ENCODE data around the gene DLG4. TPM values are rescaled to one million over a fixed set of nuclear protein-coding genes. Genes with fewer than 3 reads are reported as not detected.

The DLG4 gene
- total and polyA plus RNA-seq, 3 donors from 2014 or later, result 26.3 to 49.8 (median 45.9) TPM

- no peak overlapping the region for H3K4me3 ChIP-seq
- no peaks in the 10 kb centered on the region for H3K4me1 ChIP-seq
Measured at GRCh38 chr17:7192271-7192937, 27.2 kb downstream of the DLG4 start.

GRCh38 chr17:7191571-7192270 lies 27.9 kb downstream of the DLG4 start:
- no peaks in the 10 kb centered on the region for H3K4me1 ChIP-seq
- no peak overlapping the region for H3K27ac ChIP-seq
- no peak overlapping the region for H3K4me3 ChIP-seq
- no peaks in the 10 kb centered on the region for H3K36me3 ChIP-seq (ENCODE audit: low read depth, missing control alignments)
- no peaks in the 10 kb centered on the region for H3K9me3 ChIP-seq
- WGBS, 2 donors, result 59 to 74% methylated on average over 21 to 26 of the region's 26 CpGs
- no peaks in the 10 kb centered on the region for H3K27me3 ChIP-seq
- DNase-seq, result peak; percentile 79
- intact Hi-C loops (cut with DNase I; ENCODE audit: low total_unique reads), result no loop called here
- TF ChIP-seq CTCF (IDR thresholded peaks at IDR 0.05), result no peak
- TF ChIP-seq POLR2A (IDR thresholded peaks at IDR 0.05), result no peak

More at GRCh38 chr17:7192271-7192937, 27.2 kb downstream of the DLG4 start:
- H3K27ac ChIP-seq, result no peak overlapping the region
- H3K9me3 ChIP-seq, result no peaks in the 10 kb centered on the region
- H3K27me3 ChIP-seq, result no peaks in the 10 kb centered on the region
- TF ChIP-seq CTCF (IDR thresholded peaks at IDR 0.05), result no peak
- no peak for TF ChIP-seq POLR2A (IDR thresholded peaks at IDR 0.05)
- no peaks in the 10 kb centered on the region for H3K36me3 ChIP-seq (ENCODE audit: low read depth, missing control alignments)
- intact Hi-C loops (cut with DNase I; ENCODE audit: low total_unique reads), result no loop called here
- no peak for DNase-seq
- WGBS, 2 donors, result 77 to 81% methylated on average over 12 of the region's 12 CpGs

- no peaks in the 10 kb centered on the region for H3K9me3 ChIP-seq
- WGBS, 2 donors, result 82 to 89% methylated on average over 7 to 12 of the region's 12 CpGs
- H3K4me3 ChIP-seq, result no peak overlapping the region
- H3K36me3 ChIP-seq (ENCODE audit: low read depth, missing control alignments), result no peaks in the 10 kb centered on the region
- no peak for TF ChIP-seq POLR2A (IDR thresholded peaks at IDR 0.05)
- no peaks in the 10 kb centered on the region for H3K4me1 ChIP-seq
- H3K27me3 ChIP-seq, result no peaks in the 10 kb centered on the region
- DNase-seq, result no peak
- intact Hi-C loops (cut with DNase I; ENCODE audit: low total_unique reads), result no loop called here
- no peak overlapping the region for H3K27ac ChIP-seq
Measured at GRCh38 chr17:7191069-7191468, 28.6 kb downstream of the DLG4 start.

- Histone ChIP-seq H3K4me3 (no peak overlapping the region), H3K36me3 (ENCODE audit: low read depth, missing control alignments) (no peaks in the 10 kb centered on the region), H3K27me3 (no peaks in the 10 kb centered on the region), H3K9me3 (no peaks in the 10 kb centered on the region), H3K4me1 (no peaks in the 10 kb centered on the region), H3K27ac (no peak overlapping the region)
- DNase-seq, result no peak
- intact Hi-C loops (cut with DNase I; ENCODE audit: low total_unique reads), result no loop called here
- no peak for TF ChIP-seq CTCF (IDR thresholded peaks at IDR 0.05)
- no peak for TF ChIP-seq POLR2A (IDR thresholded peaks at IDR 0.05)
- 81 to 85% methylated on average over 14 of the region's 14 CpGs for WGBS, 2 donors
Measured at GRCh38 chr17:7190276-7190917, 29.2 kb downstream of the DLG4 start.

GRCh38 chr17:7186241-7186640 lies 33.4 kb downstream of the DLG4 start:
- H3K27me3 ChIP-seq, result no peaks in the 10 kb centered on the region
- no peaks in the 10 kb centered on the region for H3K36me3 ChIP-seq (ENCODE audit: low read depth, missing control alignments)
- 67 to 80% methylated on average over 7 of the region's 7 CpGs for WGBS, 2 donors
- no peaks in the 10 kb centered on the region for H3K4me1 ChIP-seq
- no peak for TF ChIP-seq POLR2A (IDR thresholded peaks at IDR 0.05)
- no peak for TF ChIP-seq CTCF (IDR thresholded peaks at IDR 0.05)
- no peak overlapping the region for H3K27ac ChIP-seq
- H3K4me3 ChIP-seq, result no peak overlapping the region
- H3K9me3 ChIP-seq, result no peaks in the 10 kb centered on the region
- intact Hi-C loops (cut with DNase I; ENCODE audit: low total_unique reads), result no loop called here
- no peak for DNase-seq
